Liver (tissue), 3 donors: ENCODE measurements around the gene CLCNKB.

Source experiments
- EGR1 ChIP-seq, 2 donors: IDR thresholded peaks; 2 replicates each; pipeline ENCODE4 v1.6.1; 2016 to 2018; ENCODE audit warnings: antibody characterized with exemption in 2 of 2, low read depth in 2 of 2
- FOXA1 ChIP-seq: IDR thresholded peaks from 2 replicates; pipeline ENCODE4 v1.6.1; 2016; ENCODE audit warnings: antibody characterized with exemption
- HNF4G ChIP-seq: IDR thresholded peaks from 2 replicates; pipeline ENCODE4 v1.6.1; 2016; ENCODE audit warnings: antibody characterized with exemption
- JUND ChIP-seq, 2 donors: IDR thresholded peaks; 2 replicates each; pipeline ENCODE4 v1.6.1; 2016; ENCODE audit warnings: antibody characterized with exemption in 2 of 2
- NR2F2 ChIP-seq: IDR thresholded peaks from 2 replicates; pipeline ENCODE4 v1.6.1; 2016; ENCODE audit warnings: antibody characterized with exemption
- RAD21 ChIP-seq, 2 donors: IDR thresholded peaks; 2 replicates each; pipeline ENCODE4 v1.6.1; 2016; ENCODE audit warnings: antibody characterized with exemption in 2 of 2, mild to moderate bottlenecking in 2 of 2
- RXRA ChIP-seq, 2 donors: IDR thresholded peaks; 2 replicates each; pipeline ENCODE4 v1.6.1; 2017 to 2018; ENCODE audit warnings: antibody characterized with exemption in 2 of 2, mild to moderate bottlenecking in 1 of 2
- SP1 ChIP-seq: IDR thresholded peaks from 2 replicates; pipeline ENCODE4 v1.6.1; 2018; ENCODE audit warnings: antibody characterized with exemption, mild to moderate bottlenecking
- TAF1 ChIP-seq: conservative IDR thresholded peaks from 2 replicates; pipeline ENCODE4 v1.6.1; 2016; ENCODE audit warnings: antibody characterized with exemption, mild to moderate bottlenecking
- YY1 ChIP-seq: IDR thresholded peaks from 2 replicates; pipeline ENCODE4 v1.6.1; 2016; ENCODE audit warnings: antibody characterized with exemption, mild to moderate bottlenecking
- TF ChIP-seq, protein P1 (sequence below): fragments of 150-350 bp; IDR thresholded peaks from 2 replicates; pipeline ENCODE4 v1.5.1; 2017; ENCODE audit warnings: improper control_type of control experiment, low read depth, low read length; ENCODE audit not compliant: missing input control
- TF ChIP-seq, protein P2 (sequence below): IDR thresholded peaks from 2 replicates; pipeline ENCODE4 v1.6.1; 2016; ENCODE audit warnings: antibody characterized with exemption
- TF ChIP-seq, protein P3 (sequence below): IDR thresholded peaks from 2 replicates; pipeline ENCODE4 v1.6.1; 2016; ENCODE audit warnings: antibody characterized with exemption, mild to moderate bottlenecking
- TF ChIP-seq, protein P4 (sequence below): IDR thresholded peaks from 2 replicates; pipeline ENCODE4 v1.6.1; 2016; ENCODE audit warnings: antibody characterized with exemption
- donor health status: healthy.
- donor health status: healthy.

DNA sequence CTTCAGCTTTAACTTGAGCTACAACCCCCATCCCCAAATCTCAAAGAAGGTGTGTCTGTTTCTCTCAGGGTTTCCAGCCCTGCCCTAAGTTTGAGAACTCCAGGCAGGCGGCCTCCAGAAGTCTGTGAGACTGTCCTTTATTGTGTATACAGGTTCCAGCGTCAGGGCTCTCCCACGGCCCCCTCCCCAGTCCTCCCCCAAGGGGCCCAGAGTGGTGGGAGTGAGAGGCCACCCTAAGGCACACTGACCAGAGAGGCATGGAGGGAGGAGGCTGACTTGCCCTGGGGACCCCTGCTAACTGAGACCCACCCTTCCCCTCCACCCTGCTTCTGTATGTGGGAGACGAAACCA lies 29.7 kb upstream of the CLCNKB start:
- TF ChIP-seq, protein P1, sequence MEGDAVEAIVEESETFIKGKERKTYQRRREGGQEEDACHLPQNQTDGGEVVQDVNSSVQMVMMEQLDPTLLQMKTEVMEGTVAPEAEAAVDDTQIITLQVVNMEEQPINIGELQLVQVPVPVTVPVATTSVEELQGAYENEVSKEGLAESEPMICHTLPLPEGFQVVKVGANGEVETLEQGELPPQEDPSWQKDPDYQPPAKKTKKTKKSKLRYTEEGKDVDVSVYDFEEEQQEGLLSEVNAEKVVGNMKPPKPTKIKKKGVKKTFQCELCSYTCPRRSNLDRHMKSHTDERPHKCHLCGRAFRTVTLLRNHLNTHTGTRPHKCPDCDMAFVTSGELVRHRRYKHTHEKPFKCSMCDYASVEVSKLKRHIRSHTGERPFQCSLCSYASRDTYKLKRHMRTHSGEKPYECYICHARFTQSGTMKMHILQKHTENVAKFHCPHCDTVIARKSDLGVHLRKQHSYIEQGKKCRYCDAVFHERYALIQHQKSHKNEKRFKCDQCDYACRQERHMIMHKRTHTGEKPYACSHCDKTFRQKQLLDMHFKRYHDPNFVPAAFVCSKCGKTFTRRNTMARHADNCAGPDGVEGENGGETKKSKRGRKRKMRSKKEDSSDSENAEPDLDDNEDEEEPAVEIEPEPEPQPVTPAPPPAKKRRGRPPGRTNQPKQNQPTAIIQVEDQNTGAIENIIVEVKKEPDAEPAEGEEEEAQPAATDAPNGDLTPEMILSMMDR = no peak
- TF ChIP-seq, protein P2, sequence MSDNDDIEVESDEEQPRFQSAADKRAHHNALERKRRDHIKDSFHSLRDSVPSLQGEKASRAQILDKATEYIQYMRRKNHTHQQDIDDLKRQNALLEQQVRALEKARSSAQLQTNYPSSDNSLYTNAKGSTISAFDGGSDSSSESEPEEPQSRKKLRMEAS = no peak
- no peak for TF ChIP-seq JUND (IDR thresholded peaks at IDR 0.05)
- TF ChIP-seq TAF1 = no peak
- no peak for TF ChIP-seq NR2F2
- no peak for TF ChIP-seq RXRA (IDR thresholded peaks at IDR 0.05)
- TF ChIP-seq RAD21 (IDR thresholded peaks at IDR 0.05) = no peak
- TF ChIP-seq SP1 = no peak
- TF ChIP-seq HNF4G = no peak
- TF ChIP-seq YY1 = no peak
- no peak for TF ChIP-seq EGR1 (IDR thresholded peaks at IDR 0.05; ENCODE audit: low read depth in 2 of 2)
- TF ChIP-seq, protein P3, sequence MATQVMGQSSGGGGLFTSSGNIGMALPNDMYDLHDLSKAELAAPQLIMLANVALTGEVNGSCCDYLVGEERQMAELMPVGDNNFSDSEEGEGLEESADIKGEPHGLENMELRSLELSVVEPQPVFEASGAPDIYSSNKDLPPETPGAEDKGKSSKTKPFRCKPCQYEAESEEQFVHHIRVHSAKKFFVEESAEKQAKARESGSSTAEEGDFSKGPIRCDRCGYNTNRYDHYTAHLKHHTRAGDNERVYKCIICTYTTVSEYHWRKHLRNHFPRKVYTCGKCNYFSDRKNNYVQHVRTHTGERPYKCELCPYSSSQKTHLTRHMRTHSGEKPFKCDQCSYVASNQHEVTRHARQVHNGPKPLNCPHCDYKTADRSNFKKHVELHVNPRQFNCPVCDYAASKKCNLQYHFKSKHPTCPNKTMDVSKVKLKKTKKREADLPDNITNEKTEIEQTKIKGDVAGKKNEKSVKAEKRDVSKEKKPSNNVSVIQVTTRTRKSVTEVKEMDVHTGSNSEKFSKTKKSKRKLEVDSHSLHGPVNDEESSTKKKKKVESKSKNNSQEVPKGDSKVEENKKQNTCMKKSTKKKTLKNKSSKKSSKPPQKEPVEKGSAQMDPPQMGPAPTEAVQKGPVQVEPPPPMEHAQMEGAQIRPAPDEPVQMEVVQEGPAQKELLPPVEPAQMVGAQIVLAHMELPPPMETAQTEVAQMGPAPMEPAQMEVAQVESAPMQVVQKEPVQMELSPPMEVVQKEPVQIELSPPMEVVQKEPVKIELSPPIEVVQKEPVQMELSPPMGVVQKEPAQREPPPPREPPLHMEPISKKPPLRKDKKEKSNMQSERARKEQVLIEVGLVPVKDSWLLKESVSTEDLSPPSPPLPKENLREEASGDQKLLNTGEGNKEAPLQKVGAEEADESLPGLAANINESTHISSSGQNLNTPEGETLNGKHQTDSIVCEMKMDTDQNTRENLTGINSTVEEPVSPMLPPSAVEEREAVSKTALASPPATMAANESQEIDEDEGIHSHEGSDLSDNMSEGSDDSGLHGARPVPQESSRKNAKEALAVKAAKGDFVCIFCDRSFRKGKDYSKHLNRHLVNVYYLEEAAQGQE = no peak
- TF ChIP-seq, protein P4, sequence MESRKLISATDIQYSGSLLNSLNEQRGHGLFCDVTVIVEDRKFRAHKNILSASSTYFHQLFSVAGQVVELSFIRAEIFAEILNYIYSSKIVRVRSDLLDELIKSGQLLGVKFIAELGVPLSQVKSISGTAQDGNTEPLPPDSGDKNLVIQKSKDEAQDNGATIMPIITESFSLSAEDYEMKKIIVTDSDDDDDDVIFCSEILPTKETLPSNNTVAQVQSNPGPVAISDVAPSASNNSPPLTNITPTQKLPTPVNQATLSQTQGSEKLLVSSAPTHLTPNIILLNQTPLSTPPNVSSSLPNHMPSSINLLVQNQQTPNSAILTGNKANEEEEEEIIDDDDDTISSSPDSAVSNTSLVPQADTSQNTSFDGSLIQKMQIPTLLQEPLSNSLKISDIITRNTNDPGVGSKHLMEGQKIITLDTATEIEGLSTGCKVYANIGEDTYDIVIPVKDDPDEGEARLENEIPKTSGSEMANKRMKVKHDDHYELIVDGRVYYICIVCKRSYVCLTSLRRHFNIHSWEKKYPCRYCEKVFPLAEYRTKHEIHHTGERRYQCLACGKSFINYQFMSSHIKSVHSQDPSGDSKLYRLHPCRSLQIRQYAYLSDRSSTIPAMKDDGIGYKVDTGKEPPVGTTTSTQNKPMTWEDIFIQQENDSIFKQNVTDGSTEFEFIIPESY = no peak
- TF ChIP-seq FOXA1 = no peak
